NOMO-1 treated with dmso at 0.1 percent for 144 hours (cell line): ENCODE results near the gene GPC5.
"Not testable (repeated sequence)": the region's sequence is repeated elsewhere in the genome, so short reads cannot be mapped to it uniquely, and the experiment has no call there.

ENCODE experiments used
- DNase-seq: peaks from one replicate; lab custom pipeline; 2025; ENCODE audit not compliant: unreplicated experiment; lab: John Stamatoyannopoulos, UW

GPC5 gene

GRCh38 chr13:92805766-92806165 lies 1407.3 kb downstream of the GPC5 start:
- DNase-seq = no peak

- no peak for DNase-seq
Observed at GRCh38 chr13:92806215-92806614, 1407.8 kb downstream of the GPC5 start.

- DNase-seq = no peak
Observed at GRCh38 chr13:92807353-92807752, 1408.9 kb downstream of the GPC5 start.

GRCh38 chr13:92807966-92808365 lies 1409.5 kb downstream of the GPC5 start:
- no peak for DNase-seq

GRCh38 chr13:92821324-92821723 lies 1422.9 kb downstream of the GPC5 start:
- no peak for DNase-seq

GRCh38 chr13:92823059-92823458 lies 1424.6 kb downstream of the GPC5 start:
- DNase-seq = no peak

- DNase-seq = no peak
Observed at GRCh38 chr13:92825938-92826596, 1427.6 kb downstream of the GPC5 start.

GRCh38 chr13:92827503-92827902 lies 1429.1 kb downstream of the GPC5 start:
- DNase-seq = no peak

- no peak for DNase-seq
Observed at GRCh38 chr13:92829930-92830329, 1431.5 kb downstream of the GPC5 start.

- no peak for DNase-seq
Observed at GRCh38 chr13:92830821-92831220, 1432.4 kb downstream of the GPC5 start.

GRCh38 chr13:92833071-92833470 lies 1434.7 kb downstream of the GPC5 start:
- DNase-seq = no peak

- no peak for DNase-seq
Observed at GRCh38 chr13:92836171-92836570, 1437.8 kb downstream of the GPC5 start.

GRCh38 chr13:92838786-92839185 lies 1440.4 kb downstream of the GPC5 start:
- no peak for DNase-seq

- DNase-seq = no peak
Observed at GRCh38 chr13:92842145-92842544, 1443.7 kb downstream of the GPC5 start.

- DNase-seq = no peak
Observed at GRCh38 chr13:92843549-92843948, 1445.1 kb downstream of the GPC5 start.

GRCh38 chr13:92849381-92849780 lies 1451.0 kb downstream of the GPC5 start:
- no peak for DNase-seq

GRCh38 chr13:92864584-92865284 lies 1466.3 kb downstream of the GPC5 start:
- no peak for DNase-seq

- DNase-seq = no peak
Observed at GRCh38 chr13:92873029-92873428, 1474.6 kb downstream of the GPC5 start.

- no peak for DNase-seq
Observed at GRCh38 chr13:92886535-92887077, 1488.2 kb downstream of the GPC5 start.

- no peak for DNase-seq
Observed at GRCh38 chr13:92894447-92894846, 1496.0 kb downstream of the GPC5 start.

GRCh38 chr13:92896842-92897241 lies 1498.4 kb downstream of the GPC5 start:
- DNase-seq = no peak

GRCh38 chr13:92898946-92899345 lies 1500.5 kb downstream of the GPC5 start:
- DNase-seq = not testable (repeated sequence)
